HG03354 (cell line): ENCODE data around the gene TNNT3.

ENCODE experiments used
- ATAC-seq: cut with Tn5 transposase; IDR thresholded peaks from one replicate; pipeline ENCODE4 v1.9.1; 2021; ENCODE audit warnings: mild to moderate bottlenecking; ENCODE audit not compliant: unreplicated experiment, poor library complexity, severe bottlenecking

Gene TNNT3

DNA sequence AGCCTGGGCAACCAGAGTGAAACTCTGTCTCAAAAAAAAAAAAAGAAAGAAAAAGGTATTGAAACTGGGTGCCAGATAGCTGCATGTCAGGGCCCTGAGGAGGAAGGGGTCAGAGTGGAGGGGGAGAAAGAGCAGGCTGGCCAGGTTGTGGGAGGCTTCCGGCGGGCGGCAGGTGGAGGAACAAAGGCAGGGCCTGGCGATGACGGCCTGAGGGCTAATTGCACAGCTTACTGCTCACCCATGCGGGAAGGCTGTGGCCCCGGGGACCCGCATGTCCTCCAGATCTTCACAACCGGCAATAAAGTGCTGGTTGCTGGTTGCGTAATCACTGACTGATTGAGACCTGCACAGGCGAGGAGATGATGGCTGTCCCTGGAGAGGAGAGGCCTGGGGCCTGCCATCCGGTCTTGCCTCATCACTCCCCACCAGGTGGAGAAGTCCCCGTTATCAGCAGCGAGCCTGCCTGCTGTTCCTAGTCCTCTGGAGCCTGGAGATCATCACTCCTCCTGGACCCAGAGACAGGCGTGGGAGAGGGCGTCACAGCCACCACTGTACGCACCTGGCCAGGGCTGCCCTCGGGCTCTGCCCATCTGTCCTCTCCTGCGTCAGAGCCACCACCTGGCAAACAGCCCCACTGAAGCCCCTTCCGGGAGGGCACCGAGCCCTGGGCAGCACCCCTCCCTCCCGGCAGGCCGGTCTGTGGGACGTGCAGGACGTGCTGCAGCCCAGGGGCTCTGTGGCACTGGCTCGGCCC is 59.4 kb downstream of the TNNT3 start:
- no peak for ATAC-seq

DNA sequence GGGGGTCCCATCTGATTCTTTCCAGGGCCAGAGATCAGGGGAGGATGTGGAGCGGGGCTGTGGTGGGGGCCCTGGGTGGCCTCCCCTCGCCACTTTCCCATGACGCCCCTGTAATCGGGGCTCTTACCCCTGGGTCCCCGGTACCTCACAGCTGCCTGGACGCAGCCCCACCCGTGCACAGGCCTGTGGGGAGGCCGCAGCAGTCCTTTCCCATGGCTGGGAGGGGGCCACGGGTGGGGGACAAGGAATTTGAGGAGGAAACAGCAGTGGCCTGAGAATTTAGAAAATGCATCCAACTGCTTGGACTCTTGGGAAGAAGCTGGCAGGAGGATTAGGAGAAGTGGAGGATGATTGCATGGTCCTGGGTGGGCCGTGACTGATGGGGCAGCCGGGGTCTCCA is 60.1 kb downstream of the TNNT3 start:
- no peak for ATAC-seq

DNA sequence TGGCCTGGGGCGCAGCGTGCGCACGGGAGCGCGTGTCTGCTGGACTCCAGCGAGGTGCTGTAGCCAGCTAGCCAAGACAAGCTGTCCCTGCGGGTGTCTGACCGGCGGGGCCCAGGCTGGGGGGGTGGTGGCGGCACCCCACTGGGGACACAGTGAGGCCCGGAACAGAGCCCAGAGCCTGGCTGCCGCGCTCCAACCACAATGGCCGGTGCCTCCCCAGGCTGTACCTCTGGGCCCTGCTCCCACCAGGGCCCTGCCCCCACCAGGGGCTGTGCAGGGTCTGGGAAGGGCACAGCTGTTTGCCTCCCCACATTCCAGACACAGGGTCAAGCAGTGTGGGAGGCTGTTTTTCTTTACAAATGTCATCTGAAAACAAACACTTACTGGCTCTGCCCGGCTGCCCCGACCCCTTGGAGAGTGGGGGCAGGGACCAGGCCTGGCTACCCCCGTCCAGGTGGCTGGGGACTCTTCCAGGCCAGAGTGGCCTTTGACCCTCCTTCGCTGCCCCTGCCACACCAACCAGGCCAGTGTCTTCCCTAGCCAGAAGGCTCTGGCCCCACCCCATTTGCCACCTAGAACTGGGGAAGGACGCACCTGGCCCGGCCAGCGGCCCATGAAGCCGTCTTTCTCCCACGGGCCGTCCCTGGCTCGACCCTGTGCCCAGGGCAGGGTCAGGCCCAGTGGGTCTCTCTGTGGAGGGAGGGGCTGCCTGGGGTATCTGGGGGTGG is 63.5 kb downstream of the TNNT3 start:
- no peak for ATAC-seq

DNA sequence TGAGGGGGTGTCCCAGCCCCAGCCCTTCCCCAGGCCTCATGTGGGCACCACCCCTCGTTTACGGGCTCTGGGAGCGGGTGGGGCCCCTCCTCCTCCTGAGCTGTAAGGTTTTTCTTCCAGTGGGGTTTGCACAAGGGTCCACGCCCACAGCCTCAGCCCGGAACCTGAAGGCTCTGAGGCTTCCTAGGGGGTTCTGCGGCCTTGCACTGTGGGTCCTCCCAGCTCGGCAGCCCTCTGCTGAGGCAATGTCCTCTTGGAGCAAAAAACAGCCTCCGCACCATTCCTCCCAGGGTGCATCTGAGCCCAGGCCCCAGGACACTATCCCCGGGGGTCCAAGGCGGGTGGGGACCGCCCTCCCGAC is 64.1 kb downstream of the TNNT3 start:
- no peak for ATAC-seq

DNA sequence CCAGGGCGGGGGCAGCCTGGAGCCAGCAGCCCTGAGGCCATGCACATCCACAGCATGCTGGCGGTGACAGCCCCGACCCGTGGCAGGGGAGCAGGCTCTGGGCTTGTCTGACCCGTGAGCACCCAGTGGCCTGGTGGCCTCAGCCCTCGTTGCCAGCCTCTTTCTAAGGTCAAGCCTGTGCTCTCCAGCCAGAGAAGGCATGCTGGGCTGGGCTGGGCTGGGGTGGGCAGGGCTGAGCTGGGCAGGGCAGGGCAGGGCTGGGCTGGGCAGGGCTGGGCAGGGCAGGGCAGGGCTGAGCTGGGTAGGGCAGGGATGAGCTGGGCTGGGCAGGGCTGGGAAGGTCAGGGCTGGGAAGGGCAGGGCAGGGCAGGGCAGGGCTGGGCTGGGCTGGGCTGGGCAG is 67.5 kb downstream of the TNNT3 start:
- ATAC-seq, result no peak

DNA sequence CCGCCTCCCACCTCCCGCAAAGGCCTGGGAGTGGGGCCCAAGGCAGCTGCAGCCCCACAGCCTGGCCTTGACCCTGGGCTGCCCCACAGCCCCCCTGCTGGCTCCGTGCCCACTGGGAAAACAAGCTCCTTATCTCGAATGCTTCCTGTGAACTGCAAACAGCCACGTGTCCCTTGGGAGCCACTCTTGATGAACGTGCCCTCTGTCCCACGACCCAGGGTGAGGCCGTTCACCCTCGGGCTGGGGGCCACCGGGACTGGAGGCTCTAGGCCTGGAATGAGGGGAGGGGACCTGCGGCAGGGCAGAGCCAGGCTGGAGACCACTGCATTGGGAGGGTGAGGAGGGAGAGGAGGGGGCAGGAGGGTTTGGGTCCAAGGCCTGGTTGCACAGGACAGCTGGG is 68.7 kb downstream of the TNNT3 start:
- no peak for ATAC-seq
